Astrocyte (in vitro differentiated cells and primary cell): ENCODE results near the gene EMC10. TPM values are rescaled to one million over a fixed set of nuclear protein-coding genes. Genes with fewer than 3 reads are reported as not detected.

Experiments
- DNase-seq: peaks from one replicate; pipeline ENCODE4 v3.0.0-alpha.2; 2010; ENCODE audit warnings: low read depth
- FAIRE-seq: peaks from 2 replicates; lab custom pipeline; 2011; peaks lifted over from hg19 to GRCh38; lab: Jason Lieb, UNC
- H2AFZ ChIP-seq: 2 replicates; pipeline ENCODE4 v1.6.0; 2012; ENCODE audit warnings: low read depth, low read length, inconsistent platforms
- H3K27ac ChIP-seq: 2 replicates; pipeline ENCODE4 v1.5.1; 2011; ENCODE audit warnings: low read depth, low read length, inconsistent platforms
- H3K27me3 ChIP-seq: 2 replicates; pipeline ENCODE4 v1.6.0; 2011; ENCODE audit warnings: low read length, inconsistent platforms; ENCODE audit not compliant: insufficient read depth
- H3K36me3 ChIP-seq: 2 replicates; pipeline ENCODE4 v1.5.1; 2011; ENCODE audit warnings: low read length, inconsistent platforms; ENCODE audit not compliant: insufficient read depth
- H3K4me1 ChIP-seq: 2 replicates; pipeline ENCODE4 v1.5.1; 2011; ENCODE audit warnings: low read length, inconsistent platforms; ENCODE audit not compliant: insufficient read depth
- H3K4me2 ChIP-seq: 2 replicates; pipeline ENCODE4 v1.6.0; 2012; ENCODE audit warnings: low read length, inconsistent platforms
- H3K4me3 ChIP-seq: 2 replicates; pipeline ENCODE4 v1.5.1; 2011; ENCODE audit warnings: low read depth, mild to moderate bottlenecking, low read length, inconsistent platforms; ENCODE audit not compliant: insufficient read depth
- H3K79me2 ChIP-seq: 2 replicates; pipeline ENCODE4 v1.6.0; 2012; ENCODE audit warnings: mild to moderate bottlenecking, low read length, inconsistent platforms; ENCODE audit not compliant: insufficient read depth
- H3K9ac ChIP-seq: 2 replicates; pipeline ENCODE4 v1.6.0; 2012; ENCODE audit warnings: mild to moderate bottlenecking, low read length, inconsistent platforms
- H3K9me3 ChIP-seq: 2 replicates; pipeline ENCODE4 v1.5.1; 2012; ENCODE audit warnings: low read depth, mild to moderate bottlenecking, low read length, inconsistent platforms; ENCODE audit not compliant: insufficient read depth
- H4K20me1 ChIP-seq: 2 replicates; pipeline ENCODE4 v1.6.0; 2012; ENCODE audit warnings: low read length, inconsistent platforms; ENCODE audit not compliant: insufficient read depth
- H3K27ac Mint-ChIP-seq: one replicate; pipeline ENCODE4 v1.8.0; 2021; ENCODE audit warnings: mild to moderate bottlenecking, mixed read lengths; ENCODE audit not compliant: unreplicated experiment
- H3K27me3 Mint-ChIP-seq: one replicate; pipeline ENCODE4 v1.8.0; 2021; ENCODE audit warnings: low read depth, mixed read lengths; ENCODE audit not compliant: unreplicated experiment
- H3K36me3 Mint-ChIP-seq: one replicate; pipeline ENCODE4 v1.8.0; 2021; ENCODE audit warnings: low read depth, mixed read lengths; ENCODE audit not compliant: unreplicated experiment
- H3K4me1 Mint-ChIP-seq: one replicate; pipeline ENCODE4 v1.8.0; 2021; ENCODE audit warnings: low read depth, mixed read lengths; ENCODE audit not compliant: unreplicated experiment
- H3K4me3 Mint-ChIP-seq: one replicate; pipeline ENCODE4 v1.8.0; 2021; ENCODE audit warnings: mild to moderate bottlenecking, moderate library complexity, mixed read lengths; ENCODE audit not compliant: unreplicated experiment
- H3K9me3 Mint-ChIP-seq: one replicate; pipeline ENCODE4 v1.8.0; 2021; ENCODE audit warnings: mild to moderate bottlenecking, mixed read lengths; ENCODE audit not compliant: unreplicated experiment
- EZH2 ChIP-seq: IDR thresholded peaks from 2 replicates; pipeline ENCODE4 v1.6.1; 2012; ENCODE audit warnings: mild to moderate bottlenecking, low read length, inconsistent platforms; ENCODE audit not compliant: insufficient read depth
- total RNA-seq: library from RNA; stranded (reverse); gene quantifications from 2 replicates; pipeline ENCODE4 v1.2.1, GENCODE V29; 2021
- TF ChIP-seq, protein P1 (sequence below): IDR thresholded peaks from 2 replicates; pipeline ENCODE4 v1.5.1; 2011; ENCODE audit warnings: low read depth, mild to moderate bottlenecking, inconsistent platforms, low read length, moderate library complexity; ENCODE audit not compliant: insufficient read depth

EMC10 gene
- total RNA-seq, 1 donor from 2014 or later, result not detected

DNA sequence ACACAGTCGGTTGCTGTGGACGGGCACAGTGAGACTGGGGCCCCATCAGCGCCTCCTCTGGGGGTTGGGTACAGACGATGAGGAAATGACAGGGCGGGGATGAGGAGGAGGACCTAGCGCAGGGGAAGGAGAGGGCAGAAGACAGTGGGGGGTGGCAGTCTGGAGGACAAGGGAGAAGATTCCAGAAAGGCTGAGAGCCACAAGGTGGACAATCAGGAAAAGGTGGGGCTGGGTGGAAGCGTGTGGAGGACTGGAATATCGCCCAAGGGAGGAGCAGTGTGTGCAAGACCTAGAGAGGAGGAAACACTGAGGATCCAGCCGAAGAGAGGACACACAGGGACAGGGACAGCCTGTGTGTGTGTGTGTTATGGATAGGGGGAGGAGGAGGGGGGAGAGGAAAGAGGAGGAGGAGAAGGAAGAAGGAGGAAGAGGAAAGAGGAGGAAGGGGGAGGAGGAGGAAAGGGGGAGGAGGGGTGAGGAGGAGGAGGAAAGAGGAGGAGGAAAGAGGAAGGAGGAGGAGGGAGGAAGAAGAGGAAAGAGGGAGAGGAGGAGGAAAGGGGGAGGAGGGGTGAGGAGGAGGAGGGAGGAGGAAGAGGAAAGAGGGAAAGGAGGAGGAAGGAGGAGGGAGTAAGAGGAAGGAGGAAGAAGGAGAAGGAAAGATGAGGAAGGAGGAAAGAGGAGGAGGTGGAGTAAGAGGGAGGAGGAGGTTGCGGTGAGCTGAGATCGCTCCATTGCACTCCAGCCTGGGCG, 16.2 kb downstream of the EMC10 start:
- H2AFZ ChIP-seq, result no peak overlapping the region
- peaks cover 39% of the 10 kb centered on the region for H3K9me3 Mint-ChIP-seq
- H3K27ac Mint-ChIP-seq, result no peak overlapping the region
- no peak for TF ChIP-seq EZH2
- TF ChIP-seq, protein P1, sequence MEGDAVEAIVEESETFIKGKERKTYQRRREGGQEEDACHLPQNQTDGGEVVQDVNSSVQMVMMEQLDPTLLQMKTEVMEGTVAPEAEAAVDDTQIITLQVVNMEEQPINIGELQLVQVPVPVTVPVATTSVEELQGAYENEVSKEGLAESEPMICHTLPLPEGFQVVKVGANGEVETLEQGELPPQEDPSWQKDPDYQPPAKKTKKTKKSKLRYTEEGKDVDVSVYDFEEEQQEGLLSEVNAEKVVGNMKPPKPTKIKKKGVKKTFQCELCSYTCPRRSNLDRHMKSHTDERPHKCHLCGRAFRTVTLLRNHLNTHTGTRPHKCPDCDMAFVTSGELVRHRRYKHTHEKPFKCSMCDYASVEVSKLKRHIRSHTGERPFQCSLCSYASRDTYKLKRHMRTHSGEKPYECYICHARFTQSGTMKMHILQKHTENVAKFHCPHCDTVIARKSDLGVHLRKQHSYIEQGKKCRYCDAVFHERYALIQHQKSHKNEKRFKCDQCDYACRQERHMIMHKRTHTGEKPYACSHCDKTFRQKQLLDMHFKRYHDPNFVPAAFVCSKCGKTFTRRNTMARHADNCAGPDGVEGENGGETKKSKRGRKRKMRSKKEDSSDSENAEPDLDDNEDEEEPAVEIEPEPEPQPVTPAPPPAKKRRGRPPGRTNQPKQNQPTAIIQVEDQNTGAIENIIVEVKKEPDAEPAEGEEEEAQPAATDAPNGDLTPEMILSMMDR, result no peak
- no peak overlapping the region for H3K4me2 ChIP-seq
- H3K27ac ChIP-seq, result no peak overlapping the region
- H3K36me3 Mint-ChIP-seq, result no peaks in the 10 kb centered on the region
- H3K9ac ChIP-seq, result no peak overlapping the region
- peaks cover 13% of the 10 kb centered on the region for H4K20me1 ChIP-seq
- no peaks in the 10 kb centered on the region for H3K9me3 ChIP-seq
- no peaks in the 10 kb centered on the region for H3K79me2 ChIP-seq
- no peaks in the 10 kb centered on the region for H3K27me3 Mint-ChIP-seq
- H3K4me1 ChIP-seq, result no peaks in the 10 kb centered on the region
- no peak overlapping the region for H3K4me3 ChIP-seq
- no peaks in the 10 kb centered on the region for H3K4me1 Mint-ChIP-seq
- H3K4me3 Mint-ChIP-seq, result no peak overlapping the region
- DNase-seq (no peak), FAIRE-seq (no peak)
- peaks cover 13% of the 10 kb centered on the region for H3K27me3 ChIP-seq
- no peaks in the 10 kb centered on the region for H3K36me3 ChIP-seq

DNA sequence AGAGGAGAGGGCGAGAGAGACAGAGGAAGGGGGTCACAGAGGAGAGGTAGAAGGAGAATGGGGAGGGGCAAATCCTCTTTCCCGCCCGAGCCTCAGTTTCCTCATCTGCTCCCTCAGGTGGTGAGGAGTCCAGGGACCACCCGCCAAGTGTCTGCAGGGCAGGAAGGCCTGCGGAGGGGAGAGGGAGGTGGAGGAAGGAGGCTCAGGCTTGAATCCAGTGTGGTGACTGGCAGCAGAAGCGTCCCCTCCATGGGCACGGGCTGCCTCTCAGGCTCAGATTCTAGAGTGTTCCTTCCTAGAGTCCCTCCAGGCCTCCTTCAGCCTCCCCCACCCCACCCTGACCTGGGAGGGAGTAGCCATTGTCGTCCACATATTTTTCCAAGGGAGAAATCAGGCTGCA, 16.9 kb downstream of the EMC10 start:
- Histone ChIP-seq H3K79me2 (no peaks in the 10 kb centered on the region), H3K36me3 (no peaks in the 10 kb centered on the region), H3K9ac (no peak overlapping the region), H3K27me3 (peaks cover 13% of the 10 kb centered on the region), H3K9me3 (no peaks in the 10 kb centered on the region), H2AFZ (no peak overlapping the region), H3K4me1 (no peaks in the 10 kb centered on the region), H3K27ac (no peak overlapping the region), H3K4me2 (no peak overlapping the region), H4K20me1 (peaks cover 13% of the 10 kb centered on the region), H3K4me3 (no peak overlapping the region)
- no peak overlapping the region for H3K4me3 Mint-ChIP-seq
- no peak for FAIRE-seq
- no peaks in the 10 kb centered on the region for H3K4me1 Mint-ChIP-seq
- H3K27me3 Mint-ChIP-seq, result no peaks in the 10 kb centered on the region
- DNase-seq, result no peak
- H3K9me3 Mint-ChIP-seq, result peaks cover 36% of the 10 kb centered on the region
- H3K27ac Mint-ChIP-seq, result no peak overlapping the region
- no peaks in the 10 kb centered on the region for H3K36me3 Mint-ChIP-seq
- TF ChIP-seq, protein P1, result no peak
- TF ChIP-seq EZH2, result no peak
